ENCODE results near the gene OSTF1. TPM values are rescaled to one million over a fixed set of nuclear protein-coding genes. Genes with fewer than 3 reads are reported as not detected.

The OSTF1 gene
- total RNA-seq, 1 experiment from 2014 or later: 29.7 TPM

DNA sequence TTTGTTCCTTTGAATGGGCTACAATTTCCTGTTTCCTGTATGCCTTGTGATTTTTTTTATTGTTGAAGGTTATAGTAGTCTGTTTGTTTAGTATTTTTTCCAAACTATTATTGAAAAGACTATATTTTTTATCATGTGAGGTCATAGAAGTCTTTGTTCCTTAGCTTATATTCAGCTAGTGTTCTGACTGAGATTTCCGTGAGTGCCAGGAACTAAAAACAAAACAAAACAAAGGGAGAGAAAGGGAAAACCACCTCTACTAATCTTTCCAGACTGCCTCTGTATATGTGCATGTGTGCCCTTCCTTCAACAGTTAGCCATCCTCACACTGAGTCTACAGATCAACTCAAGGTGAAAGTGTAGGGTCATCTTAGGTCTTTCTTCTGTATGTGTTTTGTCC, 79.0 kb downstream of the OSTF1 start:
- no peak for DNase-seq (ENCODE audit: low spot score)

DNA sequence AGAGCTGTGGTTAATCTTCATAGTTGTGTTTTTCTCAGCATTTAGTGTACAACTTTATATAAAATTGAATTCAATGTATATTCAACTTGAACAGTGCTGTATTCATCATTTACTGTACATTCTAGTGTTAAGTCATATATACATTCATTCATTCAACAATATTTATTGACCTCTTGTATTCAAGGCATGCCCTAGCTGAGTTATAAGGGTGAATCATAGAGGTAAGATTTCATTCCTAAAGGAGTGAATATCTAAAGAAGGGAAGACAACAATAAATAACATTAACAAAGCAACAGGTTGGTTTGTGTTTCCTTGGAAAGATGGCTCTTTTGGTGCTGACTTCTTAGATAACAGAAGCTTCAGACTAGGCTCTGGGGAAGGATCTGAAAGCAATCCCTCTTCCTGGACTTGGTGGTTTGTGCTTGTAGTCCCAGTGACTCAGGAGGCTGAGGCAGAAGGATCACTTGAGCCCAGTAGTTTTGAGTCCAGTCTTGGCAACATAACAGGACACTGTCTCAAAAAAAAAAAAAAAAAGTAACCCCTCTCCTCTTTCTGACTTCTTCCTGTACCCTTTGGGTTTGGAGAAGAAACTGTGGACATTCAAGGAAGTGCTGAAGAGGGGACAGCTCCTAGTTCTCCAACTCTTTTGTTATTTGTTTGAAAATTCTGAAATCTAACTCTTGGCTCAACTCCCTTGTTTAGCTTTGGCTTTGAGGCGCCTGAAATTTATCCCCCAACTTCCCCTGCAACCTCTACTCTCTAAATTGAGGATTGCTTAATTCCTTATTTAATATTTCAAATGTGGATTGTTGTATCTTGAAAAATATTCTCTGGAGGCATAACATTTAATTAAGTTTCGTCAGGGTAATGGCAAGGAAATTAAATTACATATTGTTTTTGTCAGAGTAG, 80.2 kb downstream of the OSTF1 start:
- no peak for DNase-seq (ENCODE audit: low spot score)

DNA sequence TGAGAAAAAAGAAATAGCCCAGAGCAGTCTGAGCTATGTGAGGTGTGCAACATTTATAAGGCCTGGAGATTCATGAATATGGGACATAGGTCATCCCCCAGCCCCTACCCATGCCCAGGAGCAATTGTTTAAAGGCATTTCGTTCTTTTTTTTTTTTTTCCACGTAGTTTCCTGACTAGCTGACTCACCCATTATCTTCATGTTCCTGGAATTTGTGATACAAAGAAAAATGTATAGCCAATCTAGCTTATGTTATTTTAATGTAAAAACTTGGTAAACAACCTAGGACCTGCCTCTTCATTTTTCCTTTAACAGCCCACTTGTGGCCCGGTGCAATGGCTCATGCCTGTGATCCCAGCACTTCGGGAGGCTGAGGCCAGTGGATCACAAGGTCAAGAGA, 81.3 kb downstream of the OSTF1 start:
- no peak for DNase-seq (ENCODE audit: low spot score)

DNA sequence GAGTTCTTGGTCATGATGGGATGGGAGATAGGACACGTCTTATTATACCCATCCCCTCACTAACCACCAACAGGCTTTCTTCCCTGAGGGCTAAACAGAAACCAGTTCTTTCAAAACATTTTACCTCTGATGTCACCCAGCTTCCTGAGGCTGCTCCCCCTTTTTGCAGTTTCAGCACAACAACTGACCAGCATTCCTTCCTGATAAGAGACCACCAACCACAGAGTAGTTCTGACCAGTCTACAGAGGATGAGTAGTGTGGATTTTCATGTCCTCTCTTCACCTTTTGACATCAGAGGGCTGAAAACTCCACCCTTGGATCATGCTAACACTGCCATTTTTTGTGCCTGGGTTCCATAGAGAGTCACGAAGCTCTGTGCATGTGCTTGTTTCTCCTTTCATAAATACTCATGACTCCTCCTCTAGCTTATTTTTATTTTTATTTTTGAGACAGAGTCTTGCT, 82.6 kb downstream of the OSTF1 start:
- DNase-seq (ENCODE audit: low spot score): peak; percentile 66

DNA sequence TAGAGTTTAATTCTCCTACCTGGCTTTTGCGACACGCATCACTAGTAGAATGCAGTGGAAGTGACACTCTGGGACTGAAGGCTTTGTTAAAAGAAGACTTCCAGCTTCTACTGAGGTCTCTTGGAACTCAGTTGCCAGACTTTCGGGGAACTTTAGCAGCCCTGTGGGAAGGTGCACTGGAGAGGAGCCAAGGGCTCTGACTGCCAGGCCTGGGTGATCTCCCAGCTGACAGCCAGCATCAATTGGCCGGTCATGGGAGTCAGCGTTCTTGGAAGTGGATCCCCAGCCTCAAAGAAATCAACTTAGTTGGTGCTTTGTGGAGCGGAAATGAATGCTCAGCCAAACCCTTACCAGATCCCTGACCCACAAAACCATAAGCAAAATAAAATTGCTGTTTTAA, 87.1 kb downstream of the OSTF1 start:
- no peak for DNase-seq (ENCODE audit: low spot score)

DNA sequence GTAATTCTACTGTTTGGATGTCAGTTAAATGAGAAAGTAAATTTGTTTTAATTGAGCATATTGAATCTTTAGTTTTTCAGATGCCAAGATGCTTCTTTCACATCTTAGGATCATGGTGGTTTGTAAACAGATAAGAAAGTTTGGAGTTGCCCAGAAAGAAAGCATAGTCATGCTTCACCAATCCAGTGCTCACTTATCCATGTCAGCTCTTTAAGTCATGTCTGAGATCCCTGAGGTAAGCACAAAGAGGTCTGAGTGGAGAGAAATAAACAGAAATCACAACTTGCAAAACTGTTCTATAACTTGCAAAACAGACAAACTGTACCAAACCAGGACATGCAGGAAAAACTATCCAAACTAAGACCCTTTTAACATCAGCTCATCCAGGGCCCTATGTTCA, 87.7 kb downstream of the OSTF1 start:
- no peak for DNase-seq (ENCODE audit: low spot score)

DNA sequence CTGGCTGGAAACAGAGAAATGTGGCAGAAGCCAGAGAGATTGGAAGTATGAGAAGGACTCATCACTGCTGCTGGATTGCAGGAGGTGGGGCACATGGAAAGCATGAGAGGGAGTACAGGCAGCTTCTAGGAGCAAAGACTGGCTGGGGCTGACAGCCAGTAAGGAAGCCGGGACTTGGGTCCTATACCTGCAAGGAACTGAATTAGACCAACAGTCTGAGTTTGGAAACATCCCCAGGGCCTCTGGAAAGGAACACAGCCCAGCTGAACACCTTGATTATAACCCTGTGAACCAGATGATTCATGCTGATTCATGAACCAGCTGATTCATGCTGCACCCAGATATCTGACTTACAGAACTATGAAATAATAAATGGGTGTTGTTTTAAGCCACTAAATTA, 93.4 kb downstream of the OSTF1 start:
- no peak for DNase-seq (ENCODE audit: low spot score)

DNA sequence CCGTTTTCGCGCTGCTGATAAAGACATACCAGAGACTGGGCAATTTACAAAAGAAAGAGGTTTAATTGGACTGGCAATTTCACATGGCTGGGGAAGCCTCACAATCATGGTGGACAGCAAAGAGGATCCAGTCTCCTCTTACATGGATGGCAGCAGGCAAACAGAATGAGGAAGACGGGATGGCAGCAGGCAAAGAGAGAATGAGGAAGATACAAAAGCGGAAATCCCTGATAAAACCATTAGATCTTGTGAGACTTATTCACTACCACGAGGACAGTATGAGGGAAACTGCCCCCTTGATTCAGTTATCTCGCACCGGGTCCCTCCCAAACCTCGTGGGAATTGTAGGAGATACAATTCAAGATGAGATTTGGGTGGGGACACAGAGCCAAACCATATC, 95.0 kb downstream of the OSTF1 start:
- DNase-seq (ENCODE audit: low spot score): no peak

DNA sequence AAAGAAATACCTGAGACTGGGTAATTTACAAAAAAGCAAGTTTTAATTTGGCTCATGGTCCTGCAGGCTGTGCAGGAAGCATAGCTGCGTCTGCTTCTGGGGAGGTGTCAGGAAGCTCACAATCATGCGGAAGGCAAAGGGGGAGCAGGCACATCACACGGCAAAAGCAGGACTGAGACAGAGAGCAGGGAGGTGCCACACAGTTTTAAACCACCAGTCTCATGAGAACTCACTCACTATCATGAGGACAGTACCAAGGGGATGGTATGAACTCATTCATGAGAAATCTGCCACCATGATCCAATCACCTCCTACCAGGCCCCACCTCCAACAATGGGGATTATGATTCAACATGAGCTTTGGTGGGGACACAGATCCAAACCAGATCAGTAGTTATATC, 96.2 kb downstream of the OSTF1 start:
- no peak for DNase-seq (ENCODE audit: low spot score)

DNA sequence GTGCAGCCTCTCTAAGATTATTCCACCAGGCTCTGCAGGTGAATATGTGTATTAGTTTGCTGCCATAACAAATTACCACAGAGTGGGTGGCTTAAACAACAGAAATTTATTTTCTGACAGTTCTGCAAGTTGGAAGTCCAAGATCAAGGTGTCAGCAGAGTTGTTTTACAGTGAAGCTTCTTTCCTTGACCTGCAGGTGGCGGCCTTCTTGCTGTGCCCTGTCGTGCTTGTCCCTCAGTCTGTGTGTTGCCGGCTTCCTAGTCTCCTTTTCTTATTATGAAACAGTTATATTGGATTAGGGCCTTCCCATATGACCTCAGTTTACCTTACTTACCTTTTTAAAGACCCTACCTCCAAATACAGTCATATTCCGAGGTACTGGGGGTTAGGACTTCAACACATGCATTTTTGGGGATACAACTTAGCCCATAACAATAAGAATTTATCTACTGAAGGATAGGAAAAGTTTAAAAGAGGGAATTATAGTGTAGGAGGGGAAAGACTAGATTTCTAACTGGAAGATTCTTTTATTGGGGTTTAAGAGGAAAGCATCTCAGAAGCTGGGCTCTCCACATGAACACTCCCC, 97.4 kb downstream of the OSTF1 start:
- peak; percentile 60 for DNase-seq (ENCODE audit: low spot score)

DNA sequence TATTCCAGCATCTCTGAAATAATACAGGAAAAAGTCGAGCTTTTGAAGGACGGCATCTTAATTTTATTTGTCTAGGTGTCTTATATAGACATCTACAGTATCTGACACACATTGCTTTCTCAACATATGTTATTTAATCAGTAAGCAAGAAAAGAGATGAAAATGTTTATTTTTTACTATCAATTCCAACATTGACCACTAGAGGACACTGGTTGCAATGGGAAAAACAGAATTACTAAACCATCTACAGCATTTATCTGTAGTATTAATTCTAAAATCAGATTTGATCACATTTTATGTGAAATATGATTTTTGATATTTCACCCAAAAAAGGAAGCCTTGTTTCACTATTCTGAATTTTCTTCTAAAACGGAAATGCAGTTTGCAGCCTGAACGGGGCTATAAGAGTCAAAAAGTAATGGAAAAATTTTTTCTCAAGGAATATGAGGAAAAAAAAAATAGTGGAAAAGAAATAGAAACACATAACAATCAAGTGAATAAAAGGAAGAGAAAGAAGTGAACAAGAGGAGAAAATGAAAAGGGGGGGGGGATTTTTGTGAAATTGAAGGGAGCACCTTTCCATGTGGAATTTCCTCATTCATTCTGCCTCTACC, 98.6 kb downstream of the OSTF1 start:
- no peak for DNase-seq (ENCODE audit: low spot score)

DNA sequence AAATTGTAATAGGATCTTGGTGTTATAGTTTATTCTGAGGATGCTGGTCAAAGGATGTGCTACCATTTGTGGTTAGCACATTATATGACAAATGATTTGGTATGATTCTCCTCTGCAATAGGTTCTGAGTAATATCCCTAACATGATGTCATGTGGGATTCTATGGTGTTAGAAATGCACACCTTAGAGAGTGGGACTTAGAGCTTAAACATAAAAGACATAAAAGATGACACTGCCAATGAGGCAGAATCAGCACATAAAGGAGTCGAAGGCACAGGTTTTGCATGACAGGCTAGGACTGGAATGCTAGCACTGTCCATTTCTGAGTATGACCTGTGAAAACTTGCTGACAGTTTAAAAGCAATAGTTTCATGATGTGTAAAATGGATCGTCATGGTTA, 100.4 kb downstream of the OSTF1 start:
- no peak for DNase-seq (ENCODE audit: low spot score)

DNA sequence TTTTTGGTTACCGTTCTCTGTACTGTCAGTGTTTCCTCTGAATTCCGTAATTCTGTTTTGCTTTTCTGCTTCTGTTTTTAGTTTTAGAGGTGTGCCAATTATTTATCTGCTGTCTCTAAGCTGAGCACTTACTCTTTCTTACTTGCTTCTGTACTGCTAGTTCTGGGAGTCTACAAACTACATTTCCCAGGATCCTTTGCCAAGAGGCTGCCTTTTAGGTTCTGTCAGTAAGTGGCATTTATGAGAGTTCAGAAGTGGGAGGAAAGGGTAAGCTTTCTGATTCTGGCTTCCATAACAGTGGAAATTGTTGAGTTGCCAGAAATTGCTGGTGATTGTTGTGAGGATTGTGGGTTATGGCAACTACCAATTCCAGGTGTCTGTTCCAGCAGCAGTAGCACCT, 102.4 kb downstream of the OSTF1 start:
- no peak for DNase-seq (ENCODE audit: low spot score)

Other genes starting within 250 kb of the OSTF1 start
- 0.12 and 0.29 TPM in 2 replicates for gene TRPM6, start 200.6 kb upstream of the OSTF1 start, total RNA-seq (2014; rRNA removed; shearing (Covaris generic))
- 13.5 and 16.6 TPM in 2 replicates for gene C9orf40, start 135.6 kb upstream of the OSTF1 start, total RNA-seq (2014; rRNA removed; shearing (Covaris generic))
- gene CARNMT1, start 60.2 kb upstream of the OSTF1 start, total RNA-seq (2014; rRNA removed; shearing (Covaris generic)): 19.6 and 30.3 TPM in 2 replicates
- 5.8 and 12.8 TPM in 2 replicates for gene NMRK1, start 359 bp upstream of the OSTF1 start, total RNA-seq (2014; rRNA removed; shearing (Covaris generic))

All from H4 (cell line).